Osteoblast (primary cell): ENCODE data around the gene HACD2. TPM values are rescaled to one million over a fixed set of nuclear protein-coding genes. Genes with fewer than 3 reads are reported as not detected.

Source experiments
- DNase-seq: peaks from one replicate; pipeline ENCODE4 v3.0.0; 2011; ENCODE audit warnings: low spot score, mixed read lengths; ENCODE audit not compliant: insufficient read length; ENCODE audit errors: missing footprints
- H2AFZ ChIP-seq: 2 replicates; pipeline ENCODE4 v1.6.0; 2011; ENCODE audit warnings: mild to moderate bottlenecking, low read length
- H3K27ac ChIP-seq: 2 replicates; pipeline ENCODE4 v1.5.1; 2011; ENCODE audit warnings: mild to moderate bottlenecking, low read depth, low read length, moderate library complexity
- H3K27me3 ChIP-seq: 2 replicates; pipeline ENCODE4 v1.6.0; 2012; ENCODE audit warnings: mild to moderate bottlenecking, control low read depth, inconsistent platforms, low read length, moderate library complexity; ENCODE audit not compliant: insufficient read depth
- H3K36me3 ChIP-seq: 2 replicates; pipeline ENCODE4 v1.5.1; 2011; ENCODE audit warnings: mild to moderate bottlenecking, low read length, control low read depth, moderate library complexity; ENCODE audit not compliant: insufficient read depth
- H3K4me1 ChIP-seq: 2 replicates; pipeline ENCODE4 v1.5.1; 2011; ENCODE audit warnings: mild to moderate bottlenecking, low read length, control low read depth, moderate library complexity; ENCODE audit not compliant: insufficient read depth
- H3K4me2 ChIP-seq: 2 replicates; pipeline ENCODE4 v1.6.0; 2011; ENCODE audit warnings: mild to moderate bottlenecking, low read length; ENCODE audit not compliant: insufficient read depth
- H3K4me3 ChIP-seq: fragments of 200-600 bp; sonication (generic); 3 replicates; pipeline ENCODE4 v1.5.1; 2012; ENCODE audit warnings: mild to moderate bottlenecking, low read length, inconsistent platforms; ENCODE audit not compliant: insufficient read depth
- H3K79me2 ChIP-seq: 2 replicates; pipeline ENCODE4 v1.6.0; 2012; ENCODE audit warnings: mild to moderate bottlenecking, low read length, control low read depth, inconsistent platforms; ENCODE audit not compliant: insufficient read depth
- H3K9me3 ChIP-seq: 2 replicates; pipeline ENCODE4 v1.5.1; 2011; ENCODE audit warnings: low read depth, low read length, control low read depth
- H4K20me1 ChIP-seq: 2 replicates; pipeline ENCODE4 v1.6.0; 2012; ENCODE audit warnings: mild to moderate bottlenecking, low read length, control low read depth; ENCODE audit not compliant: insufficient read depth
- total RNA-seq: library from RNA; depleted of rRNA; stranded (reverse); fragments of >200 nt; gene quantifications from 2 replicates; pipeline ENCODE4 v1.2.3, GENCODE V29; 2012
- TF ChIP-seq, protein P1 (sequence below): IDR thresholded peaks from 2 replicates; pipeline ENCODE4 v1.5.1; 2011; ENCODE audit warnings: mild to moderate bottlenecking, low read depth, low read length, moderate library complexity; ENCODE audit errors: extremely low read depth

HACD2 gene
- total RNA-seq, 1 donor, result 27.5 TPM

DNA sequence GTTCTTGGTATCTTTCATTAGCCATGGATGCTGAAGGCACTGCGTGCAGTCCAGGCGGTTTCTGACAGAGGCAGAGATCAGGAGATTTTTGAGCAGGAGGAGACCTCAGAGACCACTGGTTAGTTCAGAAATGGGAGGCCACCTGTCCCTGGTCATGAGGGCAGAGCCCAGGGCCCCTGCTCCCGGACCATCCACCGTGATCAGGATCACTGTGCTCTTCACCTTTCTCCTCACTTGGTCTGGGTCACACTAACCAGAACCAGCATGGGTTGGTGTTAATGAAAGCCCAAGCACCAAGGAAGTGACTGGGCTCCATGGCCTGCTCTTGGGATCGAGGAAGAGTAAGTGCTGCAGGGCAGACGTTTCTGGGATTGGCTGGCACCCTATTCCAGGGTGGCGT, 42.0 kb upstream of the HACD2 start:
- Histone ChIP-seq H2AFZ (no peak overlapping the region), H3K79me2 (no peaks in the 10 kb centered on the region), H3K4me1 (peaks cover 10% of the 10 kb centered on the region), H4K20me1 (no peaks in the 10 kb centered on the region), H3K4me3 (no peak overlapping the region), H3K36me3 (peaks cover 77% of the 10 kb centered on the region), H3K4me2 (no peak overlapping the region), H3K27me3 (no peaks in the 10 kb centered on the region), H3K27ac (no peak overlapping the region), H3K9me3 (no peaks in the 10 kb centered on the region)
- no peak for DNase-seq
- TF ChIP-seq, protein P1, sequence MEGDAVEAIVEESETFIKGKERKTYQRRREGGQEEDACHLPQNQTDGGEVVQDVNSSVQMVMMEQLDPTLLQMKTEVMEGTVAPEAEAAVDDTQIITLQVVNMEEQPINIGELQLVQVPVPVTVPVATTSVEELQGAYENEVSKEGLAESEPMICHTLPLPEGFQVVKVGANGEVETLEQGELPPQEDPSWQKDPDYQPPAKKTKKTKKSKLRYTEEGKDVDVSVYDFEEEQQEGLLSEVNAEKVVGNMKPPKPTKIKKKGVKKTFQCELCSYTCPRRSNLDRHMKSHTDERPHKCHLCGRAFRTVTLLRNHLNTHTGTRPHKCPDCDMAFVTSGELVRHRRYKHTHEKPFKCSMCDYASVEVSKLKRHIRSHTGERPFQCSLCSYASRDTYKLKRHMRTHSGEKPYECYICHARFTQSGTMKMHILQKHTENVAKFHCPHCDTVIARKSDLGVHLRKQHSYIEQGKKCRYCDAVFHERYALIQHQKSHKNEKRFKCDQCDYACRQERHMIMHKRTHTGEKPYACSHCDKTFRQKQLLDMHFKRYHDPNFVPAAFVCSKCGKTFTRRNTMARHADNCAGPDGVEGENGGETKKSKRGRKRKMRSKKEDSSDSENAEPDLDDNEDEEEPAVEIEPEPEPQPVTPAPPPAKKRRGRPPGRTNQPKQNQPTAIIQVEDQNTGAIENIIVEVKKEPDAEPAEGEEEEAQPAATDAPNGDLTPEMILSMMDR, result no peak

- Histone ChIP-seq H3K79me2 (no peaks in the 10 kb centered on the region), H3K4me2 (no peak overlapping the region), H3K4me3 (no peak overlapping the region), H3K4me1 (peaks cover 19% of the 10 kb centered on the region), H4K20me1 (peaks cover under 1% of the 10 kb centered on the region), H3K36me3 (peaks cover 85% of the 10 kb centered on the region), H3K9me3 (no peaks in the 10 kb centered on the region), H3K27me3 (no peaks in the 10 kb centered on the region), H3K27ac (no peak overlapping the region), H2AFZ (no peak overlapping the region)
- TF ChIP-seq, protein P1, result no peak
- DNase-seq, result no peak
Observed at GRCh38 chr3:123624302-123624701, 39.4 kb upstream of the HACD2 start.

GRCh38 chr3:123623346-123623880, 38.6 kb upstream of the HACD2 start:
- peaks cover 7% of the 10 kb centered on the region for H4K20me1 ChIP-seq
- no peak overlapping the region for H3K4me3 ChIP-seq
- DNase-seq, result peak; percentile 87
- H3K27me3 ChIP-seq, result no peaks in the 10 kb centered on the region
- peaks cover 28% of the 10 kb centered on the region for H3K4me1 ChIP-seq
- H3K4me2 ChIP-seq, result no peak overlapping the region
- no peaks in the 10 kb centered on the region for H3K9me3 ChIP-seq
- no peaks in the 10 kb centered on the region for H3K79me2 ChIP-seq
- no peak overlapping the region for H3K27ac ChIP-seq
- H3K36me3 ChIP-seq, result peaks cover 80% of the 10 kb centered on the region
- no peak overlapping the region for H2AFZ ChIP-seq
- TF ChIP-seq, protein P1, result no peak

GRCh38 chr3:123622766-123623165, 37.9 kb upstream of the HACD2 start:
- DNase-seq, result no peak
- Histone ChIP-seq H3K4me1 (peaks cover 32% of the 10 kb centered on the region), H3K9me3 (no peaks in the 10 kb centered on the region), H3K79me2 (peaks cover 3% of the 10 kb centered on the region), H4K20me1 (peaks cover 8% of the 10 kb centered on the region), H3K4me2 (no peak overlapping the region), H3K4me3 (no peak overlapping the region), H3K36me3 (peaks cover 80% of the 10 kb centered on the region), H3K27ac (no peak overlapping the region), H2AFZ (no peak overlapping the region), H3K27me3 (no peaks in the 10 kb centered on the region)
- TF ChIP-seq, protein P1, result no peak
